Measurements from ENCODE around the gene SORT1. TPM values are rescaled to one million over a fixed set of nuclear protein-coding genes. Genes with fewer than 3 reads are reported as not detected.

Gene SORT1
- total and polyA plus RNA-seq, 2 of the 13 experiments (the other 11 are each of a cell fraction or from before 2014, with no cell fraction given) = 32.4 to 93.0 TPM

- TF ChIP-seq HOXA9 (CRISPR knock-in tag; IDR thresholded peaks at IDR 0.05; ENCODE audit: borderline replicate concordance) (0 out of 2 replicates have a peak, but pooled peaks have one; percentile 10), ZNF121 (CRISPR knock-in tag; IDR thresholded peaks at IDR 0.05) (peak; percentile 51), ZNF343 (CRISPR knock-in tag; IDR thresholded peaks at IDR 0.05) (peak; percentile 58; the same call in 1 of the 2 replicates), ZNF687 (CRISPR knock-in tag; IDR thresholded peaks at IDR 0.05) (peak; percentile 97), BCL6 (CRISPR knock-in tag; IDR thresholded peaks at IDR 0.05) (peak; percentile 31; the same call in 1 of the 2 replicates), ZNF615 (CRISPR knock-in tag; IDR thresholded peaks at IDR 0.05; ENCODE audit: borderline replicate concordance) (0 out of 2 replicates have a peak, but pooled peaks have one; percentile 59), GMEB1 (CRISPR knock-in tag; IDR thresholded peaks at IDR 0.05; ENCODE audit: borderline replicate concordance) (no peak), KLF15 (CRISPR knock-in tag; IDR thresholded peaks at IDR 0.05; ENCODE audit: borderline replicate concordance) (0 out of 2 replicates have a peak, but pooled peaks have one; percentile 29), RBFOX2 (IDR thresholded peaks at IDR 0.05; ENCODE audit: low read depth, low read length) (peak; percentile 90), ZNF558 (CRISPR knock-in tag; IDR thresholded peaks at IDR 0.05; ENCODE audit: borderline replicate concordance) (peak; percentile 61; the same call in 1 of the 2 replicates), ZHX1 (CRISPR knock-in tag; IDR thresholded peaks at IDR 0.05; ENCODE audit: low read depth) (no peak), RXRA (CRISPR knock-in tag; IDR thresholded peaks at IDR 0.05) (0 out of 2 replicates have a peak, but pooled peaks have one; percentile 47), NFE2L2 (IDR thresholded peaks at IDR 0.05; ENCODE audit: low read length) (no peak), U2AF2 (IDR thresholded peaks at IDR 0.05; ENCODE audit: low read depth, low read length) (no peak), CBFB (CRISPR knock-in tag; IDR thresholded peaks at IDR 0.05) (peak; percentile 58; the same call in 1 of the 2 replicates)
Measured at GRCh38 chr1:109282952-109283747, 114.6 kb downstream of the SORT1 start, which contains the start of gene PSRC1 (continued).
